ENCODE measurements around the gene IRF3.
"Not testable (repeated sequence)": the region's sequence is repeated elsewhere in the genome, so short reads cannot be mapped to it uniquely, and the experiment has no call there.

Gene IRF3

GRCh38 chr19:49642492-49643035 lies 23.1 kb downstream of the IRF3 start:
- DNase-seq, result peak; percentile 55

- DNase-seq, result peak; percentile 100
Observed at GRCh38 chr19:49641688-49642491, 23.8 kb downstream of the IRF3 start, which contains the start of gene SCAF1. Gene SCAF1, plus strand, starts transcription at chr19:49642209. Its CDS starts 2,818 bp downstream, at chr19:49645027.

- peak; percentile 100 for DNase-seq
Observed at GRCh38 chr19:49640113-49640898, 25.4 kb downstream of the IRF3 start, which contains the start of gene RRAS. Gene RRAS, minus strand, starts transcription at chr19:49640143. Its CDS starts 45 bp downstream, at chr19:49640098.

GRCh38 chr19:49639401-49640112 lies 26.1 kb downstream of the IRF3 start:
- DNase-seq, result no peak

GRCh38 chr19:49637821-49638738 lies 27.6 kb downstream of the IRF3 start:
- peak; percentile 71 for DNase-seq

- no peak for DNase-seq
Observed at GRCh38 chr19:49636233-49636932, 29.3 kb downstream of the IRF3 start.

- peak; percentile 26 for DNase-seq
Observed at GRCh38 chr19:49635530-49636232, 30.0 kb downstream of the IRF3 start.

- not testable (repeated sequence) for DNase-seq
Observed at GRCh38 chr19:49633273-49633672, 32.4 kb downstream of the IRF3 start.

GRCh38 chr19:49632576-49632975 lies 33.1 kb downstream of the IRF3 start:
- no peak for DNase-seq

GRCh38 chr19:49631610-49632192 lies 34.0 kb downstream of the IRF3 start:
- no peak for DNase-seq

GRCh38 chr19:49631014-49631588 lies 34.6 kb downstream of the IRF3 start:
- no peak for DNase-seq

- DNase-seq, result no peak
Observed at GRCh38 chr19:49629659-49630058, 36.0 kb downstream of the IRF3 start.

GRCh38 chr19:49626226-49626625 lies 39.4 kb downstream of the IRF3 start:
- no peak for DNase-seq

GRCh38 chr19:49624967-49625910 lies 40.4 kb downstream of the IRF3 start:
- no peak for DNase-seq

GRCh38 chr19:49617860-49618259 lies 47.8 kb downstream of the IRF3 start:
- DNase-seq, result not testable (repeated sequence)

- DNase-seq, result no peak
Observed at GRCh38 chr19:49616945-49617344, 48.7 kb downstream of the IRF3 start.

GRCh38 chr19:49616532-49616931 lies 49.1 kb downstream of the IRF3 start:
- no peak for DNase-seq

- DNase-seq, result no peak
Observed at GRCh38 chr19:49615861-49616260, 49.8 kb downstream of the IRF3 start.
